ENCODE measurements around the gene NOXO1.
"Not testable (repeated sequence)": the region's sequence is repeated elsewhere in the genome, so short reads cannot be mapped to it uniquely, and the experiment has no call there.

Gene NOXO1

DNA sequence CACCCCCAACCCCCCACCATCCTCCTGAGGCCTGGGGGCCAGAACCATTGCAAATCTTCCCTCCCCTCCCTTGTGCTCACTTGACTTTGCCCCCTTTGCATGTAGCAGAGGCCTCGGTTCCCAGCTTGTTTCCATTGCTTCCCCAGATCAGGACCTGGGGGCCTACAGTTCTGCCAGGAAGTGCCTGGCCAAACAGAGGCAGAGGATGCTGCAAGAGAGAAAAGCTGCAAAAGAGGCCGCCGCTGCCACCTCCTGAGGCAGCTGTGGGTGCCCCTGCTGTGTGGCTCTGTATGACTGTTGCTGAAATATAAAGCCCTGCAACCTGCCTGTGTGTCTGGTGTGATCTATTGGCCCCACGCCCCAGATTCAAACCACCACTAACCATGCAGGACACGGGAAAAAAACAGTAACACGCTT, 19.6 kb downstream of the NOXO1 start:
- H3K4me3 ChIP-seq (ENCODE audit: insufficient read length, low read depth), result no peak overlapping the region
- peaks cover 4% of the 10 kb centered on the region for H3K4me1 ChIP-seq (ENCODE audit: insufficient read depth, insufficient read length)
- no peaks in the 10 kb centered on the region for H3K27me3 ChIP-seq (ENCODE audit: insufficient read depth, insufficient read length)
- peaks cover 50% of the 10 kb centered on the region for H3K36me3 ChIP-seq (ENCODE audit: insufficient read depth, insufficient read length, low read length)
- peaks cover 5% of the 10 kb centered on the region; the same call in 1 of the 2 replicates for H3K9me3 ChIP-seq (ENCODE audit: insufficient read depth, low read length)
- no peak for DNase-seq (ENCODE audit: low read depth, low spot score)
- no peak for TF ChIP-seq ZNF274 (IDR thresholded peaks at IDR 0.05; ENCODE audit: low read depth, low read length)
- TF ChIP-seq SUZ12 (IDR thresholded peaks at IDR 0.05; ENCODE audit: extremely low read depth, insufficient read depth, insufficient read length), result no peak
- no peak for TF ChIP-seq YY1 (IDR thresholded peaks at IDR 0.05; ENCODE audit: insufficient read depth, insufficient read length)
- peak overlapping the region; percentile 57 for H3K9ac ChIP-seq (ENCODE audit: insufficient read length, low read depth)

GRCh38 chr16:1960665-1961630, 20.3 kb downstream of the NOXO1 start:
- TF ChIP-seq YY1 (IDR thresholded peaks at IDR 0.05; ENCODE audit: insufficient read depth, insufficient read length), result no peak
- TF ChIP-seq ZNF274 (IDR thresholded peaks at IDR 0.05; ENCODE audit: low read depth, low read length), result no peak
- no peak for TF ChIP-seq SUZ12 (IDR thresholded peaks at IDR 0.05; ENCODE audit: extremely low read depth, insufficient read depth, insufficient read length)
- Histone ChIP-seq H3K4me1 (ENCODE audit: insufficient read depth, insufficient read length) (peaks cover 4% of the 10 kb centered on the region), H3K9ac (ENCODE audit: insufficient read length, low read depth) (peak overlapping the region; percentile 100), H3K4me3 (ENCODE audit: insufficient read length, low read depth) (peak overlapping the region; percentile 99), H3K36me3 (ENCODE audit: insufficient read depth, insufficient read length, low read length) (peaks cover 43% of the 10 kb centered on the region), H3K27me3 (ENCODE audit: insufficient read depth, insufficient read length) (no peaks in the 10 kb centered on the region), H3K9me3 (ENCODE audit: insufficient read depth, low read length) (peaks cover 5% of the 10 kb centered on the region; the same call in 1 of the 2 replicates)
- DNase-seq (ENCODE audit: low read depth, low spot score), result peak; percentile 60

GRCh38 chr16:1959269-1960039, 21.8 kb downstream of the NOXO1 start, which contains the start of gene NDUFB10:
TSS of gene NDUFB10 (plus strand) at chr16:1959538. CDS start at chr16:1959625, 87 bp downstream.
- H3K9me3 ChIP-seq (ENCODE audit: insufficient read depth, low read length), result peaks cover 5% of the 10 kb centered on the region; the same call in 1 of the 2 replicates
- peaks cover 8% of the 10 kb centered on the region for H3K4me1 ChIP-seq (ENCODE audit: insufficient read depth, insufficient read length)
- H3K27me3 ChIP-seq (ENCODE audit: insufficient read depth, insufficient read length), result no peaks in the 10 kb centered on the region
- H3K4me3 ChIP-seq (ENCODE audit: insufficient read length, low read depth), result peak within 1 kb of the TSS; percentile 99
- H3K9ac ChIP-seq (ENCODE audit: insufficient read length, low read depth), result peak within 1 kb of the TSS; percentile 100
- H3K36me3 ChIP-seq (ENCODE audit: insufficient read depth, insufficient read length, low read length), result peaks cover 32% of the 10 kb centered on the region
- DNase-seq (ENCODE audit: low read depth, low spot score), result peak; percentile 89
- TF ChIP-seq SUZ12 (IDR thresholded peaks at IDR 0.05; ENCODE audit: extremely low read depth, insufficient read depth, insufficient read length) (no peak), YY1 (IDR thresholded peaks at IDR 0.05; ENCODE audit: insufficient read depth, insufficient read length) (peak; percentile 7)

GRCh38 chr16:1958715-1959268, 22.5 kb downstream of the NOXO1 start:
- H3K9ac ChIP-seq (ENCODE audit: insufficient read length, low read depth), result peak overlapping the region; percentile 79
- H3K4me3 ChIP-seq (ENCODE audit: insufficient read length, low read depth), result peak overlapping the region; percentile 99
- no peak for DNase-seq (ENCODE audit: low read depth, low spot score)
- peaks cover 5% of the 10 kb centered on the region; the same call in 1 of the 2 replicates for H3K9me3 ChIP-seq (ENCODE audit: insufficient read depth, low read length)
- H3K36me3 ChIP-seq (ENCODE audit: insufficient read depth, insufficient read length, low read length), result peaks cover 26% of the 10 kb centered on the region
- peaks cover 8% of the 10 kb centered on the region for H3K4me1 ChIP-seq (ENCODE audit: insufficient read depth, insufficient read length)
- no peaks in the 10 kb centered on the region for H3K27me3 ChIP-seq (ENCODE audit: insufficient read depth, insufficient read length)
- TF ChIP-seq SUZ12 (IDR thresholded peaks at IDR 0.05; ENCODE audit: extremely low read depth, insufficient read depth, insufficient read length), result no peak
- TF ChIP-seq ZNF274 (IDR thresholded peaks at IDR 0.05; ENCODE audit: low read depth, low read length), result no peak
- no peak for TF ChIP-seq YY1 (IDR thresholded peaks at IDR 0.05; ENCODE audit: insufficient read depth, insufficient read length)

DNA sequence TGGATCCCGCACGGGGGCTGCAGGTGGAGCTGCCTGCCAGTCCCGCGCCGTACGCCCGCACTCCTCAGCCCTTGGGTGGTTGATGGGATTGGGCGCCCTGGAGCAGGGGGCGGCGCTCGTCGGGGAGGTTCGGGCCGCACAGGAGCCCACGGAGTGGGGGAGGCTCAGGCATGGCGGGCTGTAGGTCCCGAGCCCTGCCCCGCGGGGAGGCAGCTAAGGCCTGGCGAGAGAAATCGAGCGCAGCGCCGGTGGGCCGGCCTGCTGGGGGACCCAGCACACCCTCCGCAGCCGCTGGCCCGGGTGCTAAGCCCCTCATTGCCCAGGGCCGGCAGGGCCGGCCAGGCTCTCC, 23.2 kb downstream of the NOXO1 start:
- not testable (repeated sequence) for DNase-seq (ENCODE audit: low read depth, low spot score); H3K4me1 ChIP-seq (ENCODE audit: insufficient read depth, insufficient read length); H3K4me3 ChIP-seq (ENCODE audit: insufficient read length, low read depth); H3K9ac ChIP-seq (ENCODE audit: insufficient read length, low read depth); H3K9me3 ChIP-seq (ENCODE audit: insufficient read depth, low read length); H3K27me3 ChIP-seq (ENCODE audit: insufficient read depth, insufficient read length)
- peaks cover 19% of the 10 kb centered on the region for H3K36me3 ChIP-seq (ENCODE audit: insufficient read depth, insufficient read length, low read length)

DNA sequence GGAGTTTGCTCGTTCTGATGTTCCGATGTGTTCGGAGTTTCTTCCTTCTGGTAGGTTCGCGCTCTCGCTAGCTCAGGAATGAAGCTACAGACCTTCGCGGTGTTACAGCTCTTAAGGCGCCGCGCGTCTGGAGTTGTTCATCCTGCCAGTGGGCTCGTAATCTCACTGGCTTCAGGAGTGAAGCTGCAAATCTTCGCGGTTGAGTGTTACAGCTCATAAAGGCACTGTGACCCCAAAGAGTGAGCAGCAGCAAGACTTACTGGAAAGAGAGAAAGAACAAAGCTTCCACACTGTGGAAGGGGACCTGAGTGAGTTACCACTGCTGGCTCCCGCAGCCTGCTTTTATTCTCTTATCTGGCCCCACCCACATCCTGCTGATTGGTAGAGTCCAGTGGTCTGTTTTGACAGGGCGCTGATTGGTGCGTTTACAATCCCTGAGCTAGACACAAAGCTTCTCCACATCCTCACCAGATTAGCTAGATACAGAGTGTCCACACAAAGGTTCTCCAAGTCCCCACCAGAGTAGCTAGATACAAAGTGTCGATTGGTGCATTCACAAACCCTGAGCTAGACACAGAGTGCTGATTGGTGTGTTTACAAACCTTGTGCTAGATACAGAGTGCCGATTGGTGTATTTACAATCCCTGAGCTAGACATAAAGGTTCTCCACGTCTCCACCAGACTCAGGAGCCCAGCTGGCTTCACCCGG, 23.7 kb downstream of the NOXO1 start:
- not testable (repeated sequence) for H3K4me3 ChIP-seq (ENCODE audit: insufficient read length, low read depth); H3K9me3 ChIP-seq (ENCODE audit: insufficient read depth, low read length); H3K27me3 ChIP-seq (ENCODE audit: insufficient read depth, insufficient read length); DNase-seq (ENCODE audit: low read depth, low spot score); H3K9ac ChIP-seq (ENCODE audit: insufficient read length, low read depth)
- peaks cover 11% of the 10 kb centered on the region for H3K4me1 ChIP-seq (ENCODE audit: insufficient read depth, insufficient read length)
- H3K36me3 ChIP-seq (ENCODE audit: insufficient read depth, insufficient read length, low read length), result peaks cover 14% of the 10 kb centered on the region

All from NT2/D1 (cell line).